NCI-H524 (cell line): ENCODE results near the gene MAD1L1.

Experiments used
- DNase-seq, 2 experiments: peaks; one replicate each; lab custom pipeline; 2025; lab: John Stamatoyannopoulos, UW

MAD1L1 gene

GRCh38 chr7:2242541-2243429 is 10.0 kb upstream of the MAD1L1 start:
- peak; percentile 65 to 80 for DNase-seq

GRCh38 chr7:2241580-2242540 is 9.1 kb upstream of the MAD1L1 start, which contains the start of the genes MRM2 and NUDT1:
Gene MRM2 (minus strand): TSS chr7:2242205. CDS start chr7:2242169, 36 bp downstream.
Gene NUDT1 (plus strand): TSS chr7:2242226. CDS start chr7:2244575, 2,349 bp downstream.
- DNase-seq: peak; percentile 34 to 68

GRCh38 chr7:2239242-2239641 is 6.5 kb upstream of the MAD1L1 start:
- no peak for DNase-seq

DNA sequence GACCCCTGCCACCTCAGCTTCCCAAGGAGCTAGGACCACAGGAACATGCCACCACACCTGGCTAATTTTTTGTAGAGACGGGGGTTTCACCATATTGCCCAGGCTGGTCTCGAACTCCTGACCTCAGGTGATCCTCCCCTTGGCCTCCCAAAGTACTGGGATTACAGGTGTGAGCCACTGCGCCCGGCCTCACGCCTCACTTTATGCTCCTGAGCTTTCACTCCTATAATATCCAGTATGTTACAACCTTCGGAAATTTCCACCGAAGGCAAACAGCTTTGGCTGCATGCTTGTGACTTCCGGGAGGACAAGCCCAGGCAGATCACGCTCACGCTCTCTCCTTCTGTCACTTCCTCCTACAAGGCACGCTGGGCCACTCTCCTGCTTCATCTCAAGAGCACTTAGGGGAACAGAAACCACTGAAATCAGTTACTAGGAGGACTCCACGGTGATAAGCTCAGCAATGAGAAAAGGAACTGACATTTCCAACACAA is 4.4 kb upstream of the MAD1L1 start:
- DNase-seq: peak in 1 of 2 experiments; percentile 21

GRCh38 chr7:2233926-2234325 is 1.2 kb upstream of the MAD1L1 start:
- DNase-seq: no peak

DNA sequence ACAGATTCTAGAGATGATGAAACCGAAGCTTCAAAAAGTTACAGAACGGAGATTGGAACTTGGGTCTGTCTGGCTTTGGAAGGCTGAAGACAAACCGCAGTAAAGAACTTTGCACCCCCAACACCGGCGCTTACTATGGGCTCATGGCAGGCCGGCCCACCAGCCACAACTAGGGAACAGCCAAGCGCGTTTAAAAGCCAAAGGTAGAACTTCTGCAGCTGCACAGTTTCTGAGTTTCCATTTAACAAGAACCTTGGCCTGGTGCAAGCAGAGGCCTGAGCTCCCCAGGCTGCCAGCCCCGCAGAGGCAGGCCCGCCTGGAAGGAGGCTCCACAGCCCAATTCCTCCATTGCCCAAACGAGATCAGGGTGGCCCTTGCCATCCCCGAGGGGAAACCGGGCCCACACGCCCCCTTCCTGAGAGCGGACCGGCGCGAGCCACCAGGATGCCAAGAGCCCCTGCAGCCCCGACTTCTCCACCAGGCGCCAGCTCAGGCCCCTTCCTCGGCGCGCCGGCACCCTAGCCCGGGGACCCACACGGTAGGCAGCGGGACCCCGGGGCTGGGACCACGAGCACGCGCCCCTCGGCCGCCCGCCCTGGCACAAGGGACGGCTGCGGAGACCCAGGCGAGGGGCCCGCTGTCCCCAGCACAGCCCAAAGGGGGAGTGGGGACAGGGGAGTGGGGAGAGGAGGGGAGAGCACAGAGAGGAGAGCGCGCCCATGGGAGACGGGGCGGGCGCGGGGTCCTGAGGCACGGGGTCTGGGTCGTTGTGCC is 566 bp downstream of the MAD1L1 start:
- DNase-seq: no peak

DNA sequence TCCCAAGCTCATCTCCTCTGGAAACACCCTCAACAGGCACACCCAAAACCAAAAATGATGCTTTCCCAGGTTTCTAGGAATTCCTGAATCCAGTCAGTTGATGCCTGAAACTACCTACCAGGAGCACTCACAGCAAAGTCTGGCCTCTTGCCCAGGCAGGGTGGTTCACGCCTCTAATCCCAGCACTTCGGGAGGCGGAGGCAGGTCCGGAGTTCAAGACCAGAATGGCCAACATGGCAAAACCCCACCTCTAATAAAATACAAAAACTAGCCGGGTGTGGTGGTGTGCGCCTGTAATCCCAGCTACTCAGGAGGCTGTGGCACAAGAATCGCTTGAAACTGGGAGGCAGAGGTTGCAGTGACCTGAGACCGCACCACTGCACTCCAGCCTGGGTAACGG is 1.9 kb downstream of the MAD1L1 start:
- DNase-seq: no peak

DNA sequence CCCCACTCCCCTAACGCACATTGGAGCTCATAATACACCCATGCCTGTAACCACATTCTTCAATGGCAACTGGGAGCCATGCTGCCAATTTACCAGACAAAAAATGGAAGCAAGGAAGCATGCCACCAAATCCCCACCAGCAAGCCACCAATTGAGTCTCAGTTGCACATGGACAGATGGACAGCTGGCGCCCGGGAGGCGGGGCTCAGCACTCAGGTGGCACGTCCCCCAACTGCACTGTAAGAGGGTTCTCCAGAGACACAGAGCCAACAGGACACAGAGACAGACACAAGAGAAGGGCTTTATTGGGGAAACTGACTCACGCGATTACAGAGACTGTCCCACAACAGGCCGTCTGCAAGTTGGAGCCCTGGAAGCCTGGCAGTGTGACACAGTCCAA is 2.5 kb downstream of the MAD1L1 start:
- DNase-seq: peak in 1 of 2 experiments; percentile 4

DNA sequence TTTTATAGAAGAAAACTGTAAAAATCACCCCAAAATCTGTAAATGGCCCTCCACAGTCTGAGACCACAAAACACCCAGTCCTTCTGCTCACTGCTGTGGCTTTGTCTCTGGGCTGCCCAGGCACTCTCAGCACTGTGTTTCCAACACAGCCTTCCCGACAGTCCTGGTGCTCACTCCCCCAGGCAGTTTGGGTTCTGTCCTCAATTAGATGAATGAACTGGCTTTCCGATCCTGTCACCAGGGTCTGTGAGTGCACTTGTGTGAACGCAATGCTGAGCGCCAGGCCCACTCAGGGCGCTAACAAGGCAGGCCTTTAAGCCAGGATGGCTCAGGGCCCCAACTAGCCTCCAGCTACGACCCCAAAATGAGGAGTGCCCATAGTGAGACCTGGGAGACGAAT is 3.3 kb downstream of the MAD1L1 start:
- no peak for DNase-seq

GRCh38 chr7:2228921-2229320 is 3.8 kb downstream of the MAD1L1 start:
- DNase-seq: no peak

DNA sequence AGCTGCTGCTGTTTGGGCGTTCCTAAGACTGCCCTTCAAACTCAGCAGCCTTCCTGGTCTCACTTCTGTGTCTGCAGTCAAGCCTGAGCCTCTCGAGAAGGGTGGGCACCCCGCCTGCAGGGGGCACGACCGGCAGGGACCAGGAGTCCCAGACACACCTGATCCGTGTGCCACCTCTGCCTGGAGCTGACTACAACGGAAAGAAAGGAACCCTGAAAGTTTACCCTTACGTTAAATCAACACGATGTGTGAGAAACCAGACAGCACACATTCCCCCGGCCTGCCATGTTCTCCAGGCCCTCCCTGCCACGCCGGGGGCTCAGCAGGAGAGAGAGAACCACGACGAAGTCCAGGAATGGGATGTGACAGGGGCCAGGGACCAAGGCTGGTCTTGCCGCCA is 5.0 kb downstream of the MAD1L1 start:
- DNase-seq: no peak

DNA sequence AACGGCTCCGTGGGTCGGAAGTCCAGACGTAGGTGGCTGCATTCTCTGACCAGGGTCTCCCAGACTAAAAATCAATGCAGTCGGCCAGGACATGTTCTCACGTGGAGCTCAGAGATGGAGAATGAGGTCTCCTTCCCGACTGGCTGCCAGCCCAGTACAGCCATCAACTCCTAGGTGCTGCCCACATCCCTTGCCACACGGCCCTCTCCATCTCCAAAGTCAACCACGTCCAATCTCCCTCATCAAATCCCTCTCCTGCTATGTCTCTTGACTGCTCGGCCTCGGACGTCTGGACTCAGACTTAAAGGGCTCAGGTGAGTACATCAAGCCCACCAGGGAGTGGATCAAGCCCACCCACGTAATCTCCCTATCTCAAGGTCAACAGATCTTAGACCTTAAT is 6.9 kb downstream of the MAD1L1 start:
- no peak for DNase-seq

- no peak for DNase-seq
Observed at GRCh38 chr7:2225336-2225735, 7.4 kb downstream of the MAD1L1 start.

DNA sequence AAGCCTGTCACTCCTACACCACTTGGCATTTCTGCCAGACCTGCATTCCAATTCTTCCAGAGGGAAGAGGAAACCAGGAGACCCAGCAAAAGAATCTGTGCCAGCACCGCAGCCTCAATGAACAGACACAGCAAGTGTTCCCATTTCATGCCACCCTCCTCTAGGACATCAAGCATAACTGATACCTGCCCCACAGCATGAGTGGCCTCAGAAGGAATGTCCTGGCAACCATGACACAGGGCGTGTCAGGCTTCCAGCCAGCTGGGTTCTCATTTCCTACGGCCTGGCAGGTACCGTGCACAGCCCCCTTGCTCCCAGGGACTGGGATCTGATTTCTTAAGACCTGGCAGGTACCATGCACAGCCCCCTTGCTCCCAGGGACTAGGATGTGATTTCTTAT is 7.8 kb downstream of the MAD1L1 start:
- DNase-seq: no peak

DNA sequence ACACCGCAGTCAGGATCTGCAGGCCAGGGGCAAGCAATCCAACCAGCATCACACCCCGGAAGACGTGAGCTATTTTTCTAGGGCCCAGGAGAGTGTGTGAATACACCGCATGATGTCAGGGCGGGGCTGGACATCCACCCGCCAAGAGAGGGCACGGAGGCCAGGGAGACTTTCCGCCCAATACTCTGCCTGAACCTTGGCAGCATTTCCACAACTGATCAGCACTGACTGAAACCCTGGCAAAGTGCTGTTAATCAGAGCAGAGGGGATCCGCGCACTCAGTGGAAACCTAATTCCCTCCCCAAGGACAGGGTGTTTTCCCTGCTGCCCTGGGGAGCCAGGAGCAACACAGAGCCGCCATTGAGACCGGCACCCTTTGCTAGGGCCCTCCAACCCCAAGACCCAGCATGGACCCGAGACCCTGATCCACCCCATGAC is 8.2 kb downstream of the MAD1L1 start:
- DNase-seq: no peak

GRCh38 chr7:2223321-2223720 is 9.4 kb downstream of the MAD1L1 start:
- no peak for DNase-seq

DNA sequence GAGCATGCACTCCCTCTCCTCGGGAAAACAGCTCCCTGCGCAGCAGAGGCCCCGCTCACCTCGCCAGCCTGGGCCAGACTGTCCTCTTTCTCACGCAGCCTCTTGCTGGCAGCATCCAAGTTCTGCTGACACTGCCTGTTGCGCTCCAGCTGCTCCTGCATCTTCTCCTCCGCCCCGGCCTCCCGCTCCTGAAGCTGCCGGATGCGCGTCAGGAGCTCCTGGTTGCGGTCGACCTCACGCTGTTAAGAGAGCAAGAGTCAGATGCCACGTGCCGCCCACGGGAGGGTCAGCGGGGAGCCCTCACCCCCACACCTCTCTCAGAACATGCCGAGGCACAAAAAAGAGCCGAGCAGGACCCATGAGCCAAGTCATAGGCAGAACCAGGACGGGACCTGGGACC is 10.2 kb downstream of the MAD1L1 start:
- DNase-seq: no peak

DNA sequence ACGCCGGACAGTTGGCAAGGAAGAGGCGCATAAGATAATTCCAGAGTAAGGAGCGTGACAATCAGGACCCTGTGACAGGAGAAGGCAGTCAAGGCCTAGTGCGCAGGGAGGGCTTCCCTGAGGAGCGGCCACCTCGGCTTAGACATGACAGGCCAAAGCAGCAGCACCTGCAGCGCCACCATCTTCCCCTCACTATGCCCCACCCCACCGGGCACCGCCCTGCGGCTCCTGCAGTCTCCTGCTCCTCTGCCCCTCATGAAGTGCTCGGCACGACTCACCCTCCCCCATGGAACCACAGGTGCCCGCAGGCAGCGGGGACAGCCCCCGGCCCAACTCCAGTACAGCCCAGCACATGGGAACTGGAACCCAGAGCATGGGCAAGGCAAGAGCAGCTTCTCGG is 11.8 kb downstream of the MAD1L1 start:
- DNase-seq: no peak

DNA sequence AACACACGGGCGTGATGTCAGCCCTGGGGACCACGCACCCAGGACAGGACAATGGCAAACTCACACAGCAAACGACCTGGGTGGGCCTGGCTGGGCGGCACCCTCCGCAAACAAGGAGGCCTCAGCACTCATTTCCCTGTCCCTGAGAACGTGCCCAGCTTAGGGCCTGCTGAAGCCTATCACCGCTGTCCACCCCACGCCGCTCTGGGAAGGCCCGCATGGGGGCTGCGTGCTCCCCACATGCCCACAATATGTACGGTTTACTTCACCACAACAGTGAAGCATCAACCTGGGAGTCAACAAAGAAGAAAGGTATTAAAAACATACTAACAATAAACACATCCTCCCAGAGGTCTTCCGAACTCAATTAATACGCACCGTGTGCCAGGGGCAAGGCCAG is 12.2 kb downstream of the MAD1L1 start:
- DNase-seq: no peak

DNA sequence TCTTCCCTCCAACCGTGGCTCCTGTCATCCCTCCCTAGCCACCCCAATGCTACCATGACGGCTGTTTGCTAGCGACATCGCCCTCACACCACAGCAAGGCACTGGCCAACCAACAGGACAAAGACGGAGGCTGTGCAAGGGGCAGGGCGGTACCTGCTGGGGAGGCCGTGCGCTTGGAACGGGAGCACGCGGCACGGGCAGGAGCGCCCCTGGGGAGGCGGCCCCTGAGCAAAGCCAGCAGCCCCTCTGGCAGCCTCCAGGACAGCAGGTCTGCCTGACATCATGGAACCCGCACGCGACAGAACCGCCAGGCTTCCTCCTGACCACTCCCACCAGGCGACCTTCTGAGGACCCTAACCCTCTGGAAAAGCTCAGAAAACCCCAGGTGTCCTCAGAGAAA is 12.7 kb downstream of the MAD1L1 start:
- no peak for DNase-seq

DNA sequence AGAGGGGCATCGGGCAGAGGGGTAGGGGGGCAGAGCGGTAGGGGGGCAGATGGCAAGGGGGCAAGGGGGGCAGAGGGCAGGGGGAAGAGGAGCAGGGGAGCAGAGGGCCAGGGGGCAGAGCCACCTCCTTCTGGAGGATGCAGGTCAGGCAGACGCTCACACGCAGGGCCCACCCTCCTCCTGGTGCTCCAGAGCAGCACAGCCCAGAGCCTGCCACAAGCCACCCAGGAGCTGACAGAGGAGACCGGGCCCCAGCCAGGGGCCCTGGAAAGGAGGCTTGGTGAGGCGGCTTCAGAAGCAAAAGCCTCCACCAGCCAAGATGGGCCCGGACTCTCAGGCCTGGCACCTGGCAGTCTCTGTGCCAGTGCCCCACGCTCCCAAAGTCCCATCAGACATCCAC is 13.1 kb downstream of the MAD1L1 start:
- no peak for DNase-seq

- DNase-seq: no peak
Observed at GRCh38 chr7:2219136-2219535, 13.6 kb downstream of the MAD1L1 start.
